RPMI8226 (cell line): ENCODE measurements around the gene JTB.

Experiments used
- DNase-seq: peaks from one replicate; pipeline ENCODE4 v3.0.0-alpha.2; 2015

The JTB gene

DNA sequence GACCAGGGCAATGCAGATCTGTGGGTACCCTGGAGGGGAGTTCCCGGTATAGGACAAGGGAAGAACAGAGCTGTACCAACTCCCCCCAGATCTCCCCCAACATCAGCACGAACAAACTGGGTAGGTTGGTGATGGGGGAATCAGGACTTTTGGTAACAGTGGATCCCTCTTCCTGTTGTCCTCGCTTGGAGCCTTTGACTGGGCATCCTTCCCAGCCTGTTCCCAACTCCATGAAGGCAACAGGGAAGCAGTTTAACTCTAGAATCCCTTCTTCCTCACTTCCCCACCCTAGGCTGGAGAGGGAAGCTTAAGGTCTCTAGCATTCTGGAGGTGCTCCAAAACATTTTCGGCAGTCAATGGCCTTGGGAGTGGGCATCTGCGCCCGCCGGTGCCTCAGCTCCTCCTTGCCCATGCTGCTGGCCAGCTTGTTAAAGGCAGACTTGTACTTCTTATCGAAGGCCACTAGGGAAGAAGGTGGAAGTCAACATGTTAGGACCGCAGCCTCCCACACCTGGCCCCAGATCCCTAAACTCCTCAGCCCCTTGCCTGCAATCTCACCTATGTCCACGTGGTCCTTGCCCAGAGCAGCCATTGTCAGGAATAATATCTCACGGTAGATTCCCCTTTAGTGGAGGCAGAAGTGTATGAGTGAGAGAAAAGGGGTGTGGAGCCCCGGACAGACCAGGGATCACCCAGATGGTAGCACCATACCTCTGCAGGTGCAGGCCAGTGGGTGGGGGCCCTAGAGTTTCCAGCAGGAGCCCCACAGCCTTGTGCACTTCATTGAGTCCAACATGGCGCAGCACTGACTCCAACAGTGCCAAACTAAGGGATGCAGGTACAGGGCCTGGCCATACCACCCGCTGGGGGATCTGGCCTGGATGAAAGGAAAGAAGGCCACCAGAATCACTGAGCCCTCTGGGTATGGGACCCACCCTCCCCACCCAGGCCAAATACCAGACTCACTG lies 47.2 kb downstream of the JTB start:
- DNase-seq: no peak

DNA sequence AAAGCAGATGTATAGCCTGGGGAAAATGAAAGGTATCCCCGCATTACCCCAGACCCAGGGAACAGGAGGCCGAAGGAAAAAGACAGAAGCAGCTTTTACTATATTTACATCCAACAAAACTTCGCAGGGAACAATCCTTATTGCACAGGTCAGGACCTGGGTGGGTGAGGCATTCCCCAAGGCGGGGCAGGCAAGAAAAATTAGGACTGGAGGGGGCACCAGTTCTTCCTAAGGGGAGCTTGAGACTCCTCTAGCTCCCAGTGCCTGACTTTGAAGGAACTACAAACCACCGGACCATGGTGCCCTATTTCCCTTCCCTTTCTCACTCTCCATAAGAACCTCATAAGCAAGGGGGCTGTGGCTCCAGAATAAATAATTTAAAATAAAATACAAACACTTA lies 48.0 kb downstream of the JTB start:
- no peak for DNase-seq

DNA sequence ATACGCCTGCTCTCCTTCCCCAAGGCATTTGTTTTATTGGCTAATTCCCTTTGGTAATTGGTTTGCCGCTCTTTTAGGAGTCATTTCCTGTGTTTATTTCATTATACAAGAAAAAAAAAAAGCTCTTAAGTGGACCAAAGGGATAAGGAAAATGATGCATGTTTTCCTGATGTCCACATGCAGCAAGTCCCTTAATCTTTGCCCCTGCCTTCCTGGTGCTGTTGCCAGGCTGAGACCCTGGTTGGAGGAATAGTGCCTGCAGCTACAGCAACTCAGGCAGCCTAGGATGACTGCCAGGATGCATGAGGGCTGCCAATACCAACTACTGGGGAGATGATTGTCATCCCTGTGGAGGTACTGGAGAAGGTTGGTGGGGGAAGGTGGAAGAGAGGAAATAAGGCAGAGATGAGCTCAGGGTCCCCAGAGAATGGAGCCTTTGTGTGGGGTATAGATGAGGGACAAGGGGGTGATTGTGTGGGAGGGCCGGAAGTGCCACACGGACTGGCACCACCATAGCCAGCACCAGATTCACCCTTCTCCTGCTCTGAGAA lies 48.6 kb downstream of the JTB start:
- DNase-seq: no peak

DNA sequence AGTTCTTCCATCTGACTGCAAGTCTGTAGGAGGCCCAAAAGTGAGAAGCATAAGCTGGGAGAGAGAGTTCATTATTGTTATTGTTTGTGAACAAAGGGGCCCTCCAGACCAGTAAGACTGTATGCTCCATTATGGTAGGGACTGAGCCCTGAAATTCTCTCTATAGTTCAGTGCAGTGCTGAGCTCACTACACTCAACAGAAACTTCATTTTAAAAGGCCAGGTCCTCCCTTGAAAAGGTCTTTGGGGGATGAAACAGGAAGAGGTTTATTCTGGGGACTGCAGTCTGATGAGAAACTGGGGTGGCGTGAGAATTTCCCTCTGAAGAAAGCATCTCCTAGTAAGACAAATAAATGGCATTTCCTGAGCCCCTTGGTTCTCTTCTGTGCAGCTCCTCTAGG lies 49.2 kb downstream of the JTB start:
- DNase-seq: no peak

DNA sequence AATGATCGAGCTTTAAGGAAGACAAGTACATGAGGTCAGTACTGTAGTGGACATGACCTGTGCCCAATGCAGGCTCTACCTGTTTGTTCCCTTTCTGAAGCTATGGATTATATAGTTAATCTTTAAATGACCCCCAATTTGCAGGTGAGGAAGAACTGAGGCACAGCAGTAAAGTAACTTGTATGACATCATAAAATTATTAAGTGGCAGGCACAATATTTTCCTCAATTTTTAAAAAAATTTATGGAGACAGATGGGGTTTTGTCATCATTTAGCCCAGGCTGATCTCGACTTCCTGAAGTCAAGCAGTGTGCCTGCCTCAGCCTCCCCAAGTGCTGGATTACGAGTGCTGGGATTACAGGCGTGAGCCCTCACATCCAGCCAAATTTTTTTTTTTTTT lies 51.1 kb downstream of the JTB start:
- DNase-seq: no peak
